NCI-H1694 (cell line): ENCODE results near the gene GZMM.

ENCODE experiments used
- DNase-seq: peaks from one replicate; lab custom pipeline; 2025; lab: John Stamatoyannopoulos, UW

The GZMM gene

GRCh38 chr19:535017-535835 is 8.6 kb upstream of the GZMM start:
- no peak for DNase-seq

GRCh38 chr19:536031-536880 is 7.6 kb upstream of the GZMM start:
- no peak for DNase-seq

GRCh38 chr19:536881-537404 is 6.9 kb upstream of the GZMM start:
- DNase-seq, result no peak

- no peak for DNase-seq
Measured at GRCh38 chr19:538641-539428, 5.0 kb upstream of the GZMM start.

GRCh38 chr19:539429-540030 is 4.3 kb upstream of the GZMM start:
- DNase-seq, result no peak

- no peak for DNase-seq
Measured at GRCh38 chr19:540867-541637, 2.8 kb upstream of the GZMM start.

GRCh38 chr19:541699-542098 is 2.2 kb upstream of the GZMM start:
- no peak for DNase-seq

- DNase-seq, result no peak
Measured at GRCh38 chr19:542173-542866, 1.5 kb upstream of the GZMM start.

- no peak for DNase-seq
Measured at GRCh38 chr19:547117-547516, 3.3 kb downstream of the GZMM start.

GRCh38 chr19:547836-548720 is 4.2 kb downstream of the GZMM start:
- DNase-seq, result no peak

GRCh38 chr19:548886-549830 is 5.3 kb downstream of the GZMM start:
- DNase-seq, result no peak

- DNase-seq, result no peak
Measured at GRCh38 chr19:554817-555216, 11.0 kb downstream of the GZMM start.

- no peak for DNase-seq
Measured at GRCh38 chr19:555474-555808, 11.6 kb downstream of the GZMM start.

- no peak for DNase-seq
Measured at GRCh38 chr19:556611-557382, 12.9 kb downstream of the GZMM start.

- DNase-seq, result no peak
Measured at GRCh38 chr19:558770-559439, 15.1 kb downstream of the GZMM start.

GRCh38 chr19:560121-560520 is 16.3 kb downstream of the GZMM start:
- no peak for DNase-seq

- no peak for DNase-seq
Measured at GRCh38 chr19:566403-566802, 22.6 kb downstream of the GZMM start.
